Measurements from ENCODE around the gene CLCNKB. TPM values are rescaled to one million over a fixed set of nuclear protein-coding genes. Genes with fewer than 3 reads are reported as not detected.

The CLCNKB gene
- total and polyA plus RNA-seq, 2 experiments from 2014 or later, result 1.3 to 1.9 TPM

DNA sequence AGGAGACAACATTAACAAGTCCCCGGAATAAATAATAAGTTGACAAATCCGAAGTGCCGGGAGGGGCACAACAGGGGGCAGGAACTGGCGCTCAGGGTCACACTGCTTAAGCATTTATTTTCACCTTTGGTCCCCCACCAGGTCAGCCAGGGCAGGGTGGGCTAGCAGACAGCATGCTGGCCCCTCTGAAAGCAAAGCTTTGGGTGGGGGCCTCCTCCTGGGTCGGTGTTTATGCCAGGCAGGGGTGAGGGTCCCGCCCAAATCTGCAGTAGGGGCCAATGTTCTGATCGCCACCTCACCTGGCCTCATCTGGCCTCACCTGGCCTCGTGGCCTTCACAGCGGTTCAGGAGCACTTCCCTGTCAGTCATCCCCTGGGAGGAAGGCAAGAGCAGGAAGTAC, 38.1 kb downstream of the CLCNKB start:
- H3K79me2 ChIP-seq (replicated peaks; ENCODE audit: insufficient read depth), result no peaks in the 10 kb centered on the region
- no peak overlapping the region for H3K4me2 ChIP-seq
- H3K4me3 ChIP-seq, result no peak overlapping the region
- no peak overlapping the region for H3K27ac ChIP-seq (ENCODE audit: low read depth)
- Mint-ChIP-seq H3K4me1 (peaks cover 4% of the 10 kb centered on the region; the same call in 2 of the 3 replicates), H3K36me3 (ENCODE audit: low read depth) (no peaks in the 10 kb centered on the region), H3K4me3 (no peak overlapping the region), H3K9me3 (no peaks in the 10 kb centered on the region), H3K27ac (no peak overlapping the region), H3K27me3 (ENCODE audit: insufficient read depth, low read depth, poor library complexity) (peaks cover 10% of the 10 kb centered on the region)
- no peaks in the 10 kb centered on the region for H4K20me1 ChIP-seq (replicated peaks; ENCODE audit: insufficient read depth)
- no peak for DNase-seq (ENCODE audit: low spot score)
- no peak for ATAC-seq
- H3F3A ChIP-seq (replicated peaks; ENCODE audit: low read depth), result no peaks in the 10 kb centered on the region
- no peaks in the 10 kb centered on the region for H3K4me1 ChIP-seq (ENCODE audit: insufficient read depth)
- H3K27me3 ChIP-seq (ENCODE audit: insufficient read depth), result no peaks in the 10 kb centered on the region
- H2AFZ ChIP-seq, result peak overlapping the region; percentile 89
- TF ChIP-seq CREB1 (CRISPR knock-in tag; IDR thresholded peaks at IDR 0.05; ENCODE audit: low read depth) (no peak), STAT1 (IDR thresholded peaks at IDR 0.05; ENCODE audit: unreplicated experiment) (no peak), ZNF114 (CRISPR knock-in tag; IDR thresholded peaks at IDR 0.05) (no peak), EZH2 (IDR thresholded peaks at IDR 0.05; ENCODE audit: low read depth, unreplicated experiment) (no peak), NANOG (IDR thresholded peaks at IDR 0.05; ENCODE audit: borderline replicate concordance) (no peak), POLR2AphosphoS5 (IDR thresholded peaks at IDR 0.05; ENCODE audit: low read depth) (no peak), JUNB (IDR thresholded peaks at IDR 0.05; ENCODE audit: unreplicated experiment) (no peak), ZNF331 (CRISPR knock-in tag; IDR thresholded peaks at IDR 0.05; ENCODE audit: low read depth) (no peak), EZH2phosphoT487 (IDR thresholded peaks at IDR 0.05; ENCODE audit: unreplicated experiment) (no peak)
- TF ChIP-seq, protein P1, sequence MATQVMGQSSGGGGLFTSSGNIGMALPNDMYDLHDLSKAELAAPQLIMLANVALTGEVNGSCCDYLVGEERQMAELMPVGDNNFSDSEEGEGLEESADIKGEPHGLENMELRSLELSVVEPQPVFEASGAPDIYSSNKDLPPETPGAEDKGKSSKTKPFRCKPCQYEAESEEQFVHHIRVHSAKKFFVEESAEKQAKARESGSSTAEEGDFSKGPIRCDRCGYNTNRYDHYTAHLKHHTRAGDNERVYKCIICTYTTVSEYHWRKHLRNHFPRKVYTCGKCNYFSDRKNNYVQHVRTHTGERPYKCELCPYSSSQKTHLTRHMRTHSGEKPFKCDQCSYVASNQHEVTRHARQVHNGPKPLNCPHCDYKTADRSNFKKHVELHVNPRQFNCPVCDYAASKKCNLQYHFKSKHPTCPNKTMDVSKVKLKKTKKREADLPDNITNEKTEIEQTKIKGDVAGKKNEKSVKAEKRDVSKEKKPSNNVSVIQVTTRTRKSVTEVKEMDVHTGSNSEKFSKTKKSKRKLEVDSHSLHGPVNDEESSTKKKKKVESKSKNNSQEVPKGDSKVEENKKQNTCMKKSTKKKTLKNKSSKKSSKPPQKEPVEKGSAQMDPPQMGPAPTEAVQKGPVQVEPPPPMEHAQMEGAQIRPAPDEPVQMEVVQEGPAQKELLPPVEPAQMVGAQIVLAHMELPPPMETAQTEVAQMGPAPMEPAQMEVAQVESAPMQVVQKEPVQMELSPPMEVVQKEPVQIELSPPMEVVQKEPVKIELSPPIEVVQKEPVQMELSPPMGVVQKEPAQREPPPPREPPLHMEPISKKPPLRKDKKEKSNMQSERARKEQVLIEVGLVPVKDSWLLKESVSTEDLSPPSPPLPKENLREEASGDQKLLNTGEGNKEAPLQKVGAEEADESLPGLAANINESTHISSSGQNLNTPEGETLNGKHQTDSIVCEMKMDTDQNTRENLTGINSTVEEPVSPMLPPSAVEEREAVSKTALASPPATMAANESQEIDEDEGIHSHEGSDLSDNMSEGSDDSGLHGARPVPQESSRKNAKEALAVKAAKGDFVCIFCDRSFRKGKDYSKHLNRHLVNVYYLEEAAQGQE (IDR thresholded peaks at IDR 0.05; ENCODE audit: unreplicated experiment), result no peak
- TF ChIP-seq, protein P2, sequence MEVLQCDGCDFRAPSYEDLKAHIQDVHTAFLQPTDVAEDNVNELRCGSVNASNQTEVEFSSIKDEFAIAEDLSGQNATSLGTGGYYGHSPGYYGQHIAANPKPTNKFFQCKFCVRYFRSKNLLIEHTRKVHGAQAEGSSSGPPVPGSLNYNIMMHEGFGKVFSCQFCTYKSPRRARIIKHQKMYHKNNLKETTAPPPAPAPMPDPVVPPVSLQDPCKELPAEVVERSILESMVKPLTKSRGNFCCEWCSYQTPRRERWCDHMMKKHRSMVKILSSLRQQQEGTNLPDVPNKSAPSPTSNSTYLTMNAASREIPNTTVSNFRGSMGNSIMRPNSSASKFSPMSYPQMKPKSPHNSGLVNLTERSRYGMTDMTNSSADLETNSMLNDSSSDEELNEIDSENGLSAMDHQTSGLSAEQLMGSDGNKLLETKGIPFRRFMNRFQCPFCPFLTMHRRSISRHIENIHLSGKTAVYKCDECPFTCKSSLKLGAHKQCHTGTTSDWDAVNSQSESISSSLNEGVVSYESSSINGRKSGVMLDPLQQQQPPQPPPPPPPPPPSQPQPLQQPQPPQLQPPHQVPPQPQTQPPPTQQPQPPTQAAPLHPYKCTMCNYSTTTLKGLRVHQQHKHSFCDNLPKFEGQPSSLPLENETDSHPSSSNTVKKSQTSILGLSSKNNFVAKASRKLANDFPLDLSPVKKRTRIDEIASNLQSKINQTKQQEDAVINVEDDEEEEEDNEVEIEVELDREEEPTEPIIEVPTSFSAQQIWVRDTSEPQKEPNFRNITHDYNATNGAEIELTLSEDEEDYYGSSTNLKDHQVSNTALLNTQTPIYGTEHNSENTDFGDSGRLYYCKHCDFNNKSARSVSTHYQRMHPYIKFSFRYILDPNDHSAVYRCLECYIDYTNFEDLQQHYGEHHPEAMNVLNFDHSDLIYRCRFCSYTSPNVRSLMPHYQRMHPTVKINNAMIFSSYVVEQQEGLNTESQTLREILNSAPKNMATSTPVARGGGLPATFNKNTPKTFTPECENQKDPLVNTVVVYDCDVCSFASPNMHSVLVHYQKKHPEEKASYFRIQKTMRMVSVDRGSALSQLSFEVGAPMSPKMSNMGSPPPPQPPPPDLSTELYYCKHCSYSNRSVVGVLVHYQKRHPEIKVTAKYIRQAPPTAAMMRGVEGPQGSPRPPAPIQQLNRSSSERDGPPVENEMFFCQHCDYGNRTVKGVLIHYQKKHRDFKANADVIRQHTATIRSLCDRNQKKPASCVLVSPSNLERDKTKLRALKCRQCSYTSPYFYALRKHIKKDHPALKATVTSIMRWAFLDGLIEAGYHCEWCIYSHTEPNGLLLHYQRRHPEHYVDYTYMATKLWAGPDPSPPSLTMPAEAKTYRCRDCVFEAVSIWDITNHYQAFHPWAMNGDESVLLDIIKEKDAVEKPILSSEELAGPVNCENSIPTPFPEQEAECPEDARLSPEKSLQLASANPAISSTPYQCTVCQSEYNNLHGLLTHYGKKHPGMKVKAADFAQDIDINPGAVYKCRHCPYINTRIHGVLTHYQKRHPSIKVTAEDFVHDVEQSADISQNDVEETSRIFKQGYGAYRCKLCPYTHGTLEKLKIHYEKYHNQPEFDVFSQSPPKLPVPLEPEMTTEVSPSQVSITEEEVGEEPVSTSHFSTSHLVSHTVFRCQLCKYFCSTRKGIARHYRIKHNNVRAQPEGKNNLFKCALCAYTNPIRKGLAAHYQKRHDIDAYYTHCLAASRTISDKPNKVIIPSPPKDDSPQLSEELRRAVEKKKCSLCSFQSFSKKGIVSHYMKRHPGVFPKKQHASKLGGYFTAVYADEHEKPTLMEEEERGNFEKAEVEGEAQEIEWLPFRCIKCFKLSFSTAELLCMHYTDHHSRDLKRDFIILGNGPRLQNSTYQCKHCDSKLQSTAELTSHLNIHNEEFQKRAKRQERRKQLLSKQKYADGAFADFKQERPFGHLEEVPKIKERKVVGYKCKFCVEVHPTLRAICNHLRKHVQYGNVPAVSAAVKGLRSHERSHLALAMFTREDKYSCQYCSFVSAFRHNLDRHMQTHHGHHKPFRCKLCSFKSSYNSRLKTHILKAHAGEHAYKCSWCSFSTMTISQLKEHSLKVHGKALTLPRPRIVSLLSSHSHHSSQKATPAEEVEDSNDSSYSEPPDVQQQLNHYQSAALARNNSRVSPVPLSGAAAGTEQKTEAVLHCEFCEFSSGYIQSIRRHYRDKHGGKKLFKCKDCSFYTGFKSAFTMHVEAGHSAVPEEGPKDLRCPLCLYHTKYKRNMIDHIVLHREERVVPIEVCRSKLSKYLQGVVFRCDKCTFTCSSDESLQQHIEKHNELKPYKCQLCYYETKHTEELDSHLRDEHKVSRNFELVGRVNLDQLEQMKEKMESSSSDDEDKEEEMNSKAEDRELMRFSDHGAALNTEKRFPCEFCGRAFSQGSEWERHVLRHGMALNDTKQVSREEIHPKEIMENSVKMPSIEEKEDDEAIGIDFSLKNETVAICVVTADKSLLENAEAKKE (CRISPR knock-in tag; IDR thresholded peaks at IDR 0.05), result no peak
- TF ChIP-seq, protein P3, sequence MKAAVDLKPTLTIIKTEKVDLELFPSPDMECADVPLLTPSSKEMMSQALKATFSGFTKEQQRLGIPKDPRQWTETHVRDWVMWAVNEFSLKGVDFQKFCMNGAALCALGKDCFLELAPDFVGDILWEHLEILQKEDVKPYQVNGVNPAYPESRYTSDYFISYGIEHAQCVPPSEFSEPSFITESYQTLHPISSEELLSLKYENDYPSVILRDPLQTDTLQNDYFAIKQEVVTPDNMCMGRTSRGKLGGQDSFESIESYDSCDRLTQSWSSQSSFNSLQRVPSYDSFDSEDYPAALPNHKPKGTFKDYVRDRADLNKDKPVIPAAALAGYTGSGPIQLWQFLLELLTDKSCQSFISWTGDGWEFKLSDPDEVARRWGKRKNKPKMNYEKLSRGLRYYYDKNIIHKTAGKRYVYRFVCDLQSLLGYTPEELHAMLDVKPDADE (IDR thresholded peaks at IDR 0.05), result no peak
- TF ChIP-seq, protein P4, sequence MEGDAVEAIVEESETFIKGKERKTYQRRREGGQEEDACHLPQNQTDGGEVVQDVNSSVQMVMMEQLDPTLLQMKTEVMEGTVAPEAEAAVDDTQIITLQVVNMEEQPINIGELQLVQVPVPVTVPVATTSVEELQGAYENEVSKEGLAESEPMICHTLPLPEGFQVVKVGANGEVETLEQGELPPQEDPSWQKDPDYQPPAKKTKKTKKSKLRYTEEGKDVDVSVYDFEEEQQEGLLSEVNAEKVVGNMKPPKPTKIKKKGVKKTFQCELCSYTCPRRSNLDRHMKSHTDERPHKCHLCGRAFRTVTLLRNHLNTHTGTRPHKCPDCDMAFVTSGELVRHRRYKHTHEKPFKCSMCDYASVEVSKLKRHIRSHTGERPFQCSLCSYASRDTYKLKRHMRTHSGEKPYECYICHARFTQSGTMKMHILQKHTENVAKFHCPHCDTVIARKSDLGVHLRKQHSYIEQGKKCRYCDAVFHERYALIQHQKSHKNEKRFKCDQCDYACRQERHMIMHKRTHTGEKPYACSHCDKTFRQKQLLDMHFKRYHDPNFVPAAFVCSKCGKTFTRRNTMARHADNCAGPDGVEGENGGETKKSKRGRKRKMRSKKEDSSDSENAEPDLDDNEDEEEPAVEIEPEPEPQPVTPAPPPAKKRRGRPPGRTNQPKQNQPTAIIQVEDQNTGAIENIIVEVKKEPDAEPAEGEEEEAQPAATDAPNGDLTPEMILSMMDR (conservative IDR thresholded peaks at IDR 0.05; ENCODE audit: low read depth in 2 of 2), result no peak
- no peaks in the 10 kb centered on the region for H3K36me3 ChIP-seq (ENCODE audit: insufficient read depth)
- H3K9me2 ChIP-seq (ENCODE audit: insufficient read depth), result no peaks in the 10 kb centered on the region
